ENCODE results near the gene BCAS2. TPM values are rescaled to one million over a fixed set of nuclear protein-coding genes. Genes with fewer than 3 reads are reported as not detected.

The BCAS2 gene
- total and polyA plus RNA-seq, 5 donors = 33.0 to 40.1 (median 34.5) TPM

GRCh38 chr1:114536043-114536442 lies 45.4 kb downstream of the BCAS2 start:
- DNase-seq (no peak), ATAC-seq (no peak)
- Histone ChIP-seq H3K27ac (ENCODE audit: low read length) (no peak overlapping the region), H3K4me1 (ENCODE audit: control insufficient read depth, insufficient read depth, low read length) (no peaks in the 10 kb centered on the region), H3K4me3 (ENCODE audit: low read length) (no peak overlapping the region), H3K9me3 (ENCODE audit: control insufficient read depth, low read length) (no peaks in the 10 kb centered on the region), H3K27me3 (ENCODE audit: control insufficient read depth, insufficient read depth) (no peaks in the 10 kb centered on the region)
- WGBS = 89% methylated on average over 7 of the region's 7 CpGs
- intact Hi-C loops (cut with DNase I) = no loop called here

GRCh38 chr1:114535401-114535800 lies 46.0 kb downstream of the BCAS2 start:
- no peaks in the 10 kb centered on the region for H3K4me1 ChIP-seq (ENCODE audit: control insufficient read depth, insufficient read depth, low read length)
- intact Hi-C loops (cut with DNase I) = no loop called here
- H3K27me3 ChIP-seq (ENCODE audit: control insufficient read depth, insufficient read depth) = no peaks in the 10 kb centered on the region
- no peak overlapping the region for H3K4me3 ChIP-seq (ENCODE audit: low read length)
- H3K9me3 ChIP-seq (ENCODE audit: control insufficient read depth, low read length) = no peaks in the 10 kb centered on the region
- ATAC-seq (no peak), DNase-seq (no peak)
- 38% methylated on average over 1 of the region's 1 CpG for WGBS
- no peak overlapping the region for H3K27ac ChIP-seq (ENCODE audit: low read length)

- ATAC-seq = no peak
- intact Hi-C loops (cut with DNase I) = no loop called here
- no peak overlapping the region for H3K27ac ChIP-seq (ENCODE audit: low read length)
- no peak overlapping the region for H3K4me3 ChIP-seq (ENCODE audit: low read length)
- no peak for DNase-seq
- H3K27me3 ChIP-seq (ENCODE audit: control insufficient read depth, insufficient read depth) = no peaks in the 10 kb centered on the region
- WGBS = 0% methylated on average over 1 of the region's 1 CpG
- H3K4me1 ChIP-seq (ENCODE audit: control insufficient read depth, insufficient read depth, low read length) = no peaks in the 10 kb centered on the region
- H3K9me3 ChIP-seq (ENCODE audit: control insufficient read depth, low read length) = no peaks in the 10 kb centered on the region
Observed at GRCh38 chr1:114531094-114531493, 50.3 kb downstream of the BCAS2 start.

- DNase-seq = no peak
- intact Hi-C loops (cut with DNase I) = no loop called here
- ATAC-seq = no peak
- no peak overlapping the region for H3K27ac ChIP-seq (ENCODE audit: low read length)
- no peaks in the 10 kb centered on the region for H3K9me3 ChIP-seq (ENCODE audit: control insufficient read depth, low read length)
- no peak overlapping the region for H3K4me3 ChIP-seq (ENCODE audit: low read length)
- WGBS = 94% methylated on average over 2 of the region's 2 CpGs
- no peaks in the 10 kb centered on the region for H3K27me3 ChIP-seq (ENCODE audit: control insufficient read depth, insufficient read depth)
- no peaks in the 10 kb centered on the region for H3K4me1 ChIP-seq (ENCODE audit: control insufficient read depth, insufficient read depth, low read length)
Observed at GRCh38 chr1:114530224-114530623, 51.2 kb downstream of the BCAS2 start.

GRCh38 chr1:114524944-114525343 lies 56.5 kb downstream of the BCAS2 start:
- Histone ChIP-seq H3K27me3 (ENCODE audit: control insufficient read depth, insufficient read depth) (no peaks in the 10 kb centered on the region), H3K9me3 (ENCODE audit: control insufficient read depth, low read length) (no peaks in the 10 kb centered on the region), H3K27ac (ENCODE audit: low read length) (no peak overlapping the region), H3K4me3 (ENCODE audit: low read length) (no peak overlapping the region), H3K4me1 (ENCODE audit: control insufficient read depth, insufficient read depth, low read length) (no peaks in the 10 kb centered on the region)
- intact Hi-C loops (cut with DNase I) = no loop called here
- DNase-seq (no peak), ATAC-seq (no peak)

GRCh38 chr1:114522264-114522575 lies 59.2 kb downstream of the BCAS2 start:
- Histone ChIP-seq H3K27ac (ENCODE audit: low read length) (no peak overlapping the region), H3K4me3 (ENCODE audit: low read length) (no peak overlapping the region), H3K4me1 (ENCODE audit: control insufficient read depth, insufficient read depth, low read length) (no peaks in the 10 kb centered on the region), H3K27me3 (ENCODE audit: control insufficient read depth, insufficient read depth) (no peaks in the 10 kb centered on the region), H3K9me3 (ENCODE audit: control insufficient read depth, low read length) (no peaks in the 10 kb centered on the region)
- DNase-seq = no peak
- ATAC-seq = no peak
- intact Hi-C loops (cut with DNase I) = no loop called here
- 43% methylated on average over 2 of the region's 2 CpGs for WGBS

GRCh38 chr1:114521396-114522263 lies 59.8 kb downstream of the BCAS2 start:
- H3K9me3 ChIP-seq (ENCODE audit: control insufficient read depth, low read length) = no peaks in the 10 kb centered on the region
- no peak overlapping the region for H3K4me3 ChIP-seq (ENCODE audit: low read length)
- no peaks in the 10 kb centered on the region for H3K27me3 ChIP-seq (ENCODE audit: control insufficient read depth, insufficient read depth)
- DNase-seq = no peak
- WGBS = 87% methylated on average over 8 of the region's 8 CpGs
- intact Hi-C loops (cut with DNase I) = no loop called here
- no peaks in the 10 kb centered on the region for H3K4me1 ChIP-seq (ENCODE audit: control insufficient read depth, insufficient read depth, low read length)
- ATAC-seq = no peak
- H3K27ac ChIP-seq (ENCODE audit: low read length) = no peak overlapping the region

Other genes with a start within 250 kb of the BCAS2 start
- gene TRIM33, start 70.4 kb downstream of the BCAS2 start, total RNA-seq = 10 to 100 TPM; 17.8 to 23.2 (median 18.5) TPM
- 5.2 TPM for gene TRIM33, start 70.4 kb downstream of the BCAS2 start, polyA plus RNA-seq
- gene DENND2C, start 88.4 kb upstream of the BCAS2 start, total RNA-seq = 1 to 10 TPM; 2.2 to 3.7 (median 2.6) TPM
- 1.5 TPM for gene DENND2C, start 88.4 kb upstream of the BCAS2 start, polyA plus RNA-seq
- not detected for gene AMPD1, start 113.9 kb upstream of the BCAS2 start, total RNA-seq
- gene AMPD1, start 113.9 kb upstream of the BCAS2 start, polyA plus RNA-seq = not detected
- 10 to 100 TPM in 1 of 4 donors, 1 to 10 TPM in 3; 7.3 to 12.8 (median 8.9) TPM for gene NRAS, start 135.2 kb upstream of the BCAS2 start, total RNA-seq
- 4.8 TPM for gene NRAS, start 135.2 kb upstream of the BCAS2 start, polyA plus RNA-seq
- 100 to 1,000 TPM; 699 to 819 (median 772) TPM for gene CSDE1, start 176.4 kb upstream of the BCAS2 start, total RNA-seq
- 227 TPM for gene CSDE1, start 176.4 kb upstream of the BCAS2 start, polyA plus RNA-seq
- 10 to 100 TPM; 31.3 to 36.9 (median 34.7) TPM for gene SIKE1, start 199.1 kb upstream of the BCAS2 start, total RNA-seq
- gene SIKE1, start 199.1 kb upstream of the BCAS2 start, polyA plus RNA-seq = 17.9 TPM

Measured in right cardiac atrium (tissue), 5 donors.